ENCODE measurements around the gene BHLHE23.

Gene BHLHE23

GRCh38 chr20:62979876-62980373, 26.8 kb downstream of the BHLHE23 start:
- no CpG with 5 or more reads among the region's 19 CpGs for WGBS (ENCODE audit: extremely low coverage, insufficient coverage, insufficient read length)
- H3K23ac ChIP-seq (ENCODE audit: low read length), result no peak overlapping the region
- H3K9me3 ChIP-seq (ENCODE audit: insufficient read depth, low read depth, low read length), result peaks cover 2% of the 10 kb centered on the region

GRCh38 chr20:62979310-62979709, 27.5 kb downstream of the BHLHE23 start:
- no peaks in the 10 kb centered on the region for H3K4me1 ChIP-seq (ENCODE audit: control insufficient read depth in 1 of 2, insufficient read depth in 2 of 2, low read length in 2 of 2)

More at GRCh38 chr20:62979876-62980373, 26.8 kb downstream of the BHLHE23 start:
- Histone ChIP-seq H3K18ac (ENCODE audit: low read length) (no peak overlapping the region), H3K4ac (ENCODE audit: low read depth, low read length) (no peak overlapping the region), H4K91ac (ENCODE audit: low read depth, low read length) (no peak overlapping the region), H3K27ac (ENCODE audit: low read depth, low read length) (no peak overlapping the region), H3K27me3 (ENCODE audit: insufficient read depth, low read length) (peaks cover 7% of the 10 kb centered on the region), H2AFZ (ENCODE audit: insufficient read depth, low read length, poor library complexity) (no peak overlapping the region), H2BK5ac (ENCODE audit: low read depth, low read length, poor library complexity) (no peak overlapping the region), H2AK5ac (ENCODE audit: low read length) (no peak overlapping the region), H4K8ac (ENCODE audit: low read depth, low read length) (no peak overlapping the region), H3K36me3 (ENCODE audit: control insufficient read depth in 1 of 2, insufficient read depth in 2 of 2, low read length in 2 of 2) (no peaks in the 10 kb centered on the region), H3K4me1 (ENCODE audit: control insufficient read depth in 1 of 2, insufficient read depth in 2 of 2, low read length in 2 of 2) (no peaks in the 10 kb centered on the region), H3K9ac (ENCODE audit: low read length) (no peak overlapping the region), H4K12ac (ENCODE audit: low read depth, low read length) (no peak overlapping the region), H2BK12ac (ENCODE audit: low read length) (no peak overlapping the region), H3K79me2 (ENCODE audit: control insufficient read depth, insufficient read depth, low read length, poor library complexity) (no peaks in the 10 kb centered on the region), H3K14ac (ENCODE audit: low read length) (no peak overlapping the region), H3K4me2 (ENCODE audit: low read length) (no peak overlapping the region), H3K4me3 (ENCODE audit: low read depth, low read length) (no peak overlapping the region), H2BK120ac (ENCODE audit: insufficient read depth, low read length, poor library complexity) (no peak overlapping the region), H3K79me1 (ENCODE audit: low read length) (no peaks in the 10 kb centered on the region)
- DNase-seq, result no peak

GRCh38 chr20:62978561-62978943, 28.2 kb downstream of the BHLHE23 start:
- H3K18ac ChIP-seq (ENCODE audit: low read length), result no peak overlapping the region
- no peak overlapping the region for H4K91ac ChIP-seq (ENCODE audit: low read depth, low read length)
- no peak overlapping the region for H2BK12ac ChIP-seq (ENCODE audit: low read length)
- H3K9ac ChIP-seq (ENCODE audit: low read length), result no peak overlapping the region
- H3K14ac ChIP-seq (ENCODE audit: low read length), result no peak overlapping the region
- no peak for DNase-seq
- no peak overlapping the region for H3K27ac ChIP-seq (ENCODE audit: low read depth, low read length)
- H3K23ac ChIP-seq (ENCODE audit: low read length), result no peak overlapping the region
- H4K12ac ChIP-seq (ENCODE audit: low read depth, low read length), result no peak overlapping the region
- no CpG with 5 or more reads among the region's 13 CpGs for whole genome bisulfite sequencing (ENCODE audit: extremely low coverage, insufficient coverage, insufficient read length)
- H3K36me3 ChIP-seq (ENCODE audit: control insufficient read depth in 1 of 2, insufficient read depth in 2 of 2, low read length in 2 of 2), result no peaks in the 10 kb centered on the region
- no peak overlapping the region for H3K4ac ChIP-seq (ENCODE audit: low read depth, low read length)
- H3K79me1 ChIP-seq (ENCODE audit: low read length), result no peaks in the 10 kb centered on the region
- no peak overlapping the region for H3K4me2 ChIP-seq (ENCODE audit: low read length)
- H3K4me3 ChIP-seq (ENCODE audit: low read depth, low read length), result no peak overlapping the region
- H2AK5ac ChIP-seq (ENCODE audit: low read length), result no peak overlapping the region
- no peaks in the 10 kb centered on the region for H3K4me1 ChIP-seq (ENCODE audit: control insufficient read depth in 1 of 2, insufficient read depth in 2 of 2, low read length in 2 of 2)
- no peak overlapping the region for H2BK120ac ChIP-seq (ENCODE audit: insufficient read depth, low read length, poor library complexity)
- H3K79me2 ChIP-seq (ENCODE audit: control insufficient read depth, insufficient read depth, low read length, poor library complexity), result no peaks in the 10 kb centered on the region
- H2AFZ ChIP-seq (ENCODE audit: insufficient read depth, low read length, poor library complexity), result no peak overlapping the region
- H3K9me3 ChIP-seq (ENCODE audit: insufficient read depth, low read depth, low read length), result peaks cover 2% of the 10 kb centered on the region
- no peak overlapping the region for H2BK5ac ChIP-seq (ENCODE audit: low read depth, low read length, poor library complexity)
- H4K8ac ChIP-seq (ENCODE audit: low read depth, low read length), result no peak overlapping the region
- peaks cover 19% of the 10 kb centered on the region for H3K27me3 ChIP-seq (ENCODE audit: insufficient read depth, low read length)

More at GRCh38 chr20:62979310-62979709, 27.5 kb downstream of the BHLHE23 start:
- Histone ChIP-seq H3K79me1 (ENCODE audit: low read length) (no peaks in the 10 kb centered on the region), H3K18ac (ENCODE audit: low read length) (no peak overlapping the region), H3K23ac (ENCODE audit: low read length) (no peak overlapping the region), H2BK5ac (ENCODE audit: low read depth, low read length, poor library complexity) (no peak overlapping the region), H3K9ac (ENCODE audit: low read length) (no peak overlapping the region), H3K4me2 (ENCODE audit: low read length) (no peak overlapping the region), H2BK120ac (ENCODE audit: insufficient read depth, low read length, poor library complexity) (no peak overlapping the region), H3K79me2 (ENCODE audit: control insufficient read depth, insufficient read depth, low read length, poor library complexity) (no peaks in the 10 kb centered on the region), H3K36me3 (ENCODE audit: control insufficient read depth in 1 of 2, insufficient read depth in 2 of 2, low read length in 2 of 2) (no peaks in the 10 kb centered on the region), H3K27me3 (ENCODE audit: insufficient read depth, low read length) (peaks cover 14% of the 10 kb centered on the region), H3K4ac (ENCODE audit: low read depth, low read length) (no peak overlapping the region), H3K9me3 (ENCODE audit: insufficient read depth, low read depth, low read length) (peaks cover 2% of the 10 kb centered on the region), H2AFZ (ENCODE audit: insufficient read depth, low read length, poor library complexity) (no peak overlapping the region), H4K8ac (ENCODE audit: low read depth, low read length) (no peak overlapping the region), H3K4me3 (ENCODE audit: low read depth, low read length) (no peak overlapping the region), H3K14ac (ENCODE audit: low read length) (no peak overlapping the region), H3K27ac (ENCODE audit: low read depth, low read length) (no peak overlapping the region), H2BK12ac (ENCODE audit: low read length) (no peak overlapping the region), H2AK5ac (ENCODE audit: low read length) (no peak overlapping the region), H4K91ac (ENCODE audit: low read depth, low read length) (no peak overlapping the region), H4K12ac (ENCODE audit: low read depth, low read length) (no peak overlapping the region)
- no peak for DNase-seq
- no CpG with 5 or more reads among the region's 14 CpGs for WGBS (ENCODE audit: extremely low coverage, insufficient coverage, insufficient read length)

GRCh38 chr20:62977613-62978560, 28.9 kb downstream of the BHLHE23 start:
- Histone ChIP-seq H3K4ac (ENCODE audit: low read depth, low read length) (no peak overlapping the region), H3K4me3 (ENCODE audit: low read depth, low read length) (no peak overlapping the region), H3K79me2 (ENCODE audit: control insufficient read depth, insufficient read depth, low read length, poor library complexity) (no peaks in the 10 kb centered on the region), H3K27me3 (ENCODE audit: insufficient read depth, low read length) (peaks cover 26% of the 10 kb centered on the region), H2AK5ac (ENCODE audit: low read length) (no peak overlapping the region), H2BK5ac (ENCODE audit: low read depth, low read length, poor library complexity) (no peak overlapping the region), H3K9me3 (ENCODE audit: insufficient read depth, low read depth, low read length) (peaks cover 2% of the 10 kb centered on the region), H3K14ac (ENCODE audit: low read length) (no peak overlapping the region), H3K4me2 (ENCODE audit: low read length) (no peak overlapping the region), H4K91ac (ENCODE audit: low read depth, low read length) (no peak overlapping the region), H3K4me1 (ENCODE audit: control insufficient read depth in 1 of 2, insufficient read depth in 2 of 2, low read length in 2 of 2) (peaks cover 0 to 2% of the 10 kb centered on the region in 2 experiments), H3K27ac (ENCODE audit: low read depth, low read length) (no peak overlapping the region), H4K12ac (ENCODE audit: low read depth, low read length) (no peak overlapping the region), H3K23ac (ENCODE audit: low read length) (no peak overlapping the region), H3K36me3 (ENCODE audit: control insufficient read depth in 1 of 2, insufficient read depth in 2 of 2, low read length in 2 of 2) (no peaks in the 10 kb centered on the region), H3K18ac (ENCODE audit: low read length) (no peak overlapping the region), H3K79me1 (ENCODE audit: low read length) (no peaks in the 10 kb centered on the region), H4K8ac (ENCODE audit: low read depth, low read length) (no peak overlapping the region), H2BK120ac (ENCODE audit: insufficient read depth, low read length, poor library complexity) (no peak overlapping the region), H2AFZ (ENCODE audit: insufficient read depth, low read length, poor library complexity) (no peak overlapping the region), H3K9ac (ENCODE audit: low read length) (no peak overlapping the region), H2BK12ac (ENCODE audit: low read length) (no peak overlapping the region)
- no peak for DNase-seq
- no CpG with 5 or more reads among the region's 38 CpGs for WGBS (ENCODE audit: extremely low coverage, insufficient coverage, insufficient read length)
